ENCODE data around the gene SLC45A2. TPM values are rescaled to one million over a fixed set of nuclear protein-coding genes. Genes with fewer than 3 reads are reported as not detected.

SLC45A2 gene
- total and polyA plus RNA-seq, 3 donors from 2014 or later = 0.93 to 2.0 (median 1.6) TPM

DNA sequence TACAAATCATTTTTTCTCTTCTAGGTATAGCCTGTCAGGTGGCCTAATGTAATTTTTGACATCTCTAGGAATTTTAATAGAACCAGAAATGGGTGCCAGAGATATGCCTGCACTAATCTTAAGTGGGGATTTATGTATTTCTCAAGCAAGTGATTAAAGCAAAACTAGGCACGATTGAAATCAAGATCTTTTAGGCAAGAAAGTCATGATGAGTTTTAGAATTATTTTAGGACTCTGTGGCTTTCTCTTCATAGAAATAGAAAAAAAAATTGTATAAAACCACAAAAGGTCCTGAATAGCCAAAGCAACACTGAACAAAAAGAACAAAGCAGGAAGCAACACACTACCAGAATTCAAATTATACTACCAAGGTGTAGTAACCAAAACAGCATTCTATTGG, 24.3 kb upstream of the SLC45A2 start:
- no peaks in the 10 kb centered on the region for H3K9me3 ChIP-seq
- H3K4me1 ChIP-seq = no peaks in the 10 kb centered on the region
- H3K36me3 ChIP-seq (ENCODE audit: low read depth, missing control alignments) = no peaks in the 10 kb centered on the region
- 0 to 8% methylated on average over 1 of the region's 1 CpG for WGBS, 2 donors
- no peaks in the 10 kb centered on the region for H3K27me3 ChIP-seq
- peak overlapping the region; percentile 66 to 81 for H3K4me3 ChIP-seq
- peak overlapping the region; percentile 67 to 90 for H3K27ac ChIP-seq
- no peak for TF ChIP-seq POLR2A (IDR thresholded peaks at IDR 0.05)
- TF ChIP-seq, protein P1, sequence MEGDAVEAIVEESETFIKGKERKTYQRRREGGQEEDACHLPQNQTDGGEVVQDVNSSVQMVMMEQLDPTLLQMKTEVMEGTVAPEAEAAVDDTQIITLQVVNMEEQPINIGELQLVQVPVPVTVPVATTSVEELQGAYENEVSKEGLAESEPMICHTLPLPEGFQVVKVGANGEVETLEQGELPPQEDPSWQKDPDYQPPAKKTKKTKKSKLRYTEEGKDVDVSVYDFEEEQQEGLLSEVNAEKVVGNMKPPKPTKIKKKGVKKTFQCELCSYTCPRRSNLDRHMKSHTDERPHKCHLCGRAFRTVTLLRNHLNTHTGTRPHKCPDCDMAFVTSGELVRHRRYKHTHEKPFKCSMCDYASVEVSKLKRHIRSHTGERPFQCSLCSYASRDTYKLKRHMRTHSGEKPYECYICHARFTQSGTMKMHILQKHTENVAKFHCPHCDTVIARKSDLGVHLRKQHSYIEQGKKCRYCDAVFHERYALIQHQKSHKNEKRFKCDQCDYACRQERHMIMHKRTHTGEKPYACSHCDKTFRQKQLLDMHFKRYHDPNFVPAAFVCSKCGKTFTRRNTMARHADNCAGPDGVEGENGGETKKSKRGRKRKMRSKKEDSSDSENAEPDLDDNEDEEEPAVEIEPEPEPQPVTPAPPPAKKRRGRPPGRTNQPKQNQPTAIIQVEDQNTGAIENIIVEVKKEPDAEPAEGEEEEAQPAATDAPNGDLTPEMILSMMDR (IDR thresholded peaks at IDR 0.05) = no peak
- DNase-seq = no peak
- intact Hi-C loops (cut with DNase I; ENCODE audit: low total_unique reads) = no loop called here

DNA sequence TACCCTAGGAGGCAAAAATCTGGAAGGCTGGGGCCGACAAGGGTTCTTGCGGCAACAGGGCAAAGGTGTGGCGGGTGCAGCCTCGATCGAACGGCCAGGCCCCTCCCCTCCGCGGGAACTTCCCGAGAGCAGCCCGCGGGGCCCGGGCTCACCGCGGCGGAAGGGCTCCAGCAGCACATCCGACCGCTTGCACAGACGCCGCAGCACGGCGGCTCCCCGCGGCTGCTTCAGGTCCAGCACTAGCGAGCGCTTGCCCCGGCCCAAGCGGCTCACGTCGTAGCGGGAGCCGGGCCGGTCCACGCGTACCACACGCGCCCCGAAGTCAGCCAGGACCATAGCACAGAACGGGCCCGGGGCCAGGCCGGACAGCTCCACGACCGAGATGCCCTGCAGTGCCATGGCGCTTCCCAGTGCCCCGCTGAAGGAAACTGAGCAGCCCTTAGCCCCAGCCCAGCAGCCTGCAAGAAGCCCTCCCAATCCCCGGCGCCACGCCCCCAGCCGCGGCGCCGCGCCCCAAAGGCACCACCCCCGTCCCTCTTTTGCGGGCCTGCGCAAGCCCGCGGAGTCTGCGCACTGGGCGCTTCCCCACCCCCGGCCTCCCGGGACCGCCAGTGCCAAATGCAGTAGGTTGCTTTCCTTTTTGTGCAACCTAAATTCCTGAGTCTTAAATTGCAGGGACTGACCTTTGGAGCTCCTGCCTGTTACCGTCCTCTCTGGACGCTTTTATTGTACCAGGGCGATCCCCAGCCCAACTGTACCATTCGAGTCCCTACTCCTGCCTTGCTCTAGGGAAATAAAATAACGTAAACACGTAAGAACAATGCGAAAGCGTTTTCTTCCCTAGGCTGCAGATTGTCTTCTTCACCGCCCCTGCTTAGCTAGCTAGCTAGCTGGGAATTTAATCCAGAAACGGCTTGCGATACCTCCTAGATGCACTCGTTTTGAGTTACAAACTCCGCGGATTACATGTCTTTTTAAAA, 23.4 kb upstream of the SLC45A2 start, which contains the start of gene AMACR:
Gene AMACR (minus strand): TSS at position 430 of the 980 bp plus-strand sequence. CDS start 31 bp downstream, at position 399.
- 1% methylated on average over 37 to 69 of the region's 76 CpGs for WGBS, 2 donors
- intact Hi-C loops (cut with DNase I; ENCODE audit: low total_unique reads) = no loop called here
- peak; percentile 35 for TF ChIP-seq POLR2A (IDR thresholded peaks at IDR 0.05)
- TF ChIP-seq, protein P1 (IDR thresholded peaks at IDR 0.05) = no peak
- no peaks in the 10 kb centered on the region for H3K9me3 ChIP-seq
- no peaks in the 10 kb centered on the region for H3K4me1 ChIP-seq
- H3K36me3 ChIP-seq (ENCODE audit: low read depth, missing control alignments) = no peaks in the 10 kb centered on the region
- peak within 1 kb of the TSS; percentile 67 to 90 for H3K27ac ChIP-seq
- H3K4me3 ChIP-seq = peak within 1 kb of the TSS; percentile 66 to 81
- DNase-seq = peak; percentile 93
- no peaks in the 10 kb centered on the region for H3K27me3 ChIP-seq

DNA sequence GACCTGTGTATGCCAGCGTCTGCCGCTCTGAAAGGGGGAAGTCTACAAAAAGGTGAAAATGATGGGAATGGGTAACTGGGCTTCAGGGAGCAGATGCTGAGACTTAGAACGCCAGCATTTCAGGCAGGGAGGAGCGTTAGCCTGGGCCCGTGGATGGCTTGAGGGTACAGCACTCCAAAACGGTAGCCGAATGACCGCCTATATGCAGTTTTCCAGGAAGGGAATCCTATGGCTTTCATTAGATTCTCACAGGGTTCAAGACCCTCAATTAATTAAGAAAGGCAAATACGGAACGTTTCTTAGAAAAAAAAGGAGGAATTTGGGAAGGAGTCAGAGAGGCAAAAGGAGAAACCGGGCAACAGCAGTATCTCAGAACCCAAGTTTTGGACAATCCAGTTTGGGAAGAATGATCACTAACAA, 22.7 kb upstream of the SLC45A2 start:
- H3K27ac ChIP-seq = peak overlapping the region; percentile 67 to 90
- no peaks in the 10 kb centered on the region for H3K4me1 ChIP-seq
- no peaks in the 10 kb centered on the region for H3K27me3 ChIP-seq
- no peaks in the 10 kb centered on the region for H3K9me3 ChIP-seq
- H3K4me3 ChIP-seq = peak overlapping the region; percentile 66 to 81
- intact Hi-C loops (cut with DNase I; ENCODE audit: low total_unique reads) = no loop called here
- H3K36me3 ChIP-seq (ENCODE audit: low read depth, missing control alignments) = no peaks in the 10 kb centered on the region
- WGBS, 2 donors = 2 to 3% methylated on average over 11 of the region's 11 CpGs
- no peak for TF ChIP-seq POLR2A (IDR thresholded peaks at IDR 0.05)
- TF ChIP-seq, protein P1 (IDR thresholded peaks at IDR 0.05) = no peak
- DNase-seq = peak; percentile 27

DNA sequence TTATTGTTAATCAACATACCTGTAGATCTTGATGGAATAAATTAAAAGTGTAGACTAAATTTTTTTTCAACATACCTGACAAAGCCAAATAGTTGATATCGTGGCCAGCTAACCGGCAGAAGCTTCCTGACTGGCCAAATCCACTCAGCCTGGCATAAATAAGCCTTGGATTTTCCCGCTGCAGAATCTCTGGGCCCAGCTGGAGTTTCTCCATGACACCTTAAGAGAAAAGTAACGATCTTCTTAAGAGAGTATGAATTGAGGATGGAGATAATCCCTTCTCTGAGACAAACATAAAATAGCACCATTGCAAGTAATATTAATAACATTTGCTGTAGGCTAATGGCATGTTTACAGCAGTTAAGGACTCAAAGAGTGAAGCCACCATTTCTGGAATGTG, 21.2 kb upstream of the SLC45A2 start:
- no peaks in the 10 kb centered on the region for H3K27me3 ChIP-seq
- intact Hi-C loops (cut with DNase I; ENCODE audit: low total_unique reads) = no loop called here
- no peak overlapping the region for H3K27ac ChIP-seq
- WGBS, 2 donors = 85 to 93% methylated on average over 4 of the region's 4 CpGs
- TF ChIP-seq, protein P1 (IDR thresholded peaks at IDR 0.05) = no peak
- TF ChIP-seq POLR2A (IDR thresholded peaks at IDR 0.05) = no peak
- no peak overlapping the region for H3K4me3 ChIP-seq
- H3K9me3 ChIP-seq = no peaks in the 10 kb centered on the region
- no peak for DNase-seq
- H3K4me1 ChIP-seq = no peaks in the 10 kb centered on the region
- no peaks in the 10 kb centered on the region for H3K36me3 ChIP-seq (ENCODE audit: low read depth, missing control alignments)

Data from testis (tissue), 3 donors.